Measurements from ENCODE around the gene NOLC1.

The NOLC1 gene

GRCh38 chr10:102122450-102122849, 29.7 kb upstream of the NOLC1 start:
- DNase-seq: no peak

- no peak for DNase-seq
Observed at GRCh38 chr10:102123223-102123622, 29.0 kb upstream of the NOLC1 start.

GRCh38 chr10:102131286-102132170, 20.7 kb upstream of the NOLC1 start:
- DNase-seq: no peak

- DNase-seq: no peak
Observed at GRCh38 chr10:102132193-102132562, 20.0 kb upstream of the NOLC1 start.

DNA sequence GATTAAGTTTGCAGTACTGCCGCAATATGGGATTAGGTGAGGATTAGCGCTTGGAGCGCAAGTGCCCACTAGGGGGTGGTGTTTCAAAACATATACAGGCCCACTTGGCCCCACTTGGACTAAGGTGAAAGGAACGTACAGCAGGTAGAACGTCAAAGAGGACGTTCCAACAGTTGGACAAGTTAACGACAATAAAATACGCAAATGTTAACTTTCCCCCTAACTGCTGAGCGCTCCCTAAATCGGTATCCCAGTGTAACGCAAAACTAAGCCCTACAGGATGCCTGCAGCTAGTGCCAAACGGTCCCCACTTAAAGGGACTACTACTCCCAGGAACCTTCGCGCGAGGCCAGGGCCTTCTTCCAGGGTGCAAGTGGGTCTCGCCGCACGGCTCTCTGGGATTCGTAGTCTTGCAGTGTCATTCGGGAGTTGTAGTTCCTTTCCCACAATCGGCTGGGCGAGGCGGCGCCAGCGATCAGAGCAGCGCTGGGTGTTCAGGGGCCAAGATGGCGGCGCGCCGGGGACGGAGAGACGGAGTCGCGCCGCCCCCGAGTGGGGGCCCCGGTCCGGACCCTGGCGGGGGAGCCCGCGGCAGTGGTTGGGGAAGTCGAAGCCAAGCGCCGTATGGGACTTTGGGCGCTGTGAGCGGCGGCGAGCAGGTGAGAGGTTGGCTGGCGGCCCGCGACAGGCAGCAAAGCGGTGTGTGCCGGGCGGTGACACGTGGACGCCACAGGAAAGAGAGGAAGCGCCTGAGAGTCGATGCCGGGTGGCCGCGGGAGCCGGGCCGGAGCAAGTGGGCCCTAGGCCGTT, 19.4 kb upstream of the NOLC1 start, which contains the start of gene PPRC1:
Gene PPRC1 (plus strand): TSS at position 478 of the 810 bp plus-strand sequence. CDS start 29 bp downstream, at position 507.
- DNase-seq: peak; percentile 99

GRCh38 chr10:102133373-102134195, 18.6 kb upstream of the NOLC1 start:
- peak; percentile 83 for DNase-seq

- no peak for DNase-seq
Observed at GRCh38 chr10:102134416-102134815, 17.8 kb upstream of the NOLC1 start.

DNA sequence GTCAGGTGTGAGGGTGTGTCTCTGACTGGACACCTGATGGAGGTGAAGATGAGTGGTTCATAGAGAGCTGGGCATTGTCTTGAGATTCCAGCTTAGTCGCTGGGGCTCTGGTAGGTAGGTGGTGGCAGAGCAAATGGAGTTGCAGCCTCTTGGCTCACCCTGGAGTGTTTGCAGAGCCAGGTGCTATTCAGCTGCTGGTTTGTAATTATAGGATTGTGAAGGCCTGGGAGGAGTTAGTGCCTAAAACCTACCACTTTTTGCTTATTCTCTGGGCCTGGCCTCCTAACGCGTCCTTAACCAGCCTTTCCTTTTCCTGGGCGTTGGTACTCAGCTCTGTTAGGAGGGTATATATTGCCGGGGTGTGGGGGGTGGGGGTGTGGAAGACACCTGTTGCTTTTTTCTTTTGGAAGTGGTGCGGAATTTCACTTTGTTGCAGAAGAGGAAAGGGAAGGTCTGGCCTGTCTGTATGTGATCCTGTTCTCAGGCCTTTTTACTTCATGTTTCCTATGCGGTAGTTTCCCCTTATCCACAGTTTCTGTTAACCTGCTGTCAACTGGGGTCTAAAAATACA, 16.1 kb upstream of the NOLC1 start:
- no peak for DNase-seq

GRCh38 chr10:102139281-102140110, 12.7 kb upstream of the NOLC1 start:
- no peak for DNase-seq

DNA sequence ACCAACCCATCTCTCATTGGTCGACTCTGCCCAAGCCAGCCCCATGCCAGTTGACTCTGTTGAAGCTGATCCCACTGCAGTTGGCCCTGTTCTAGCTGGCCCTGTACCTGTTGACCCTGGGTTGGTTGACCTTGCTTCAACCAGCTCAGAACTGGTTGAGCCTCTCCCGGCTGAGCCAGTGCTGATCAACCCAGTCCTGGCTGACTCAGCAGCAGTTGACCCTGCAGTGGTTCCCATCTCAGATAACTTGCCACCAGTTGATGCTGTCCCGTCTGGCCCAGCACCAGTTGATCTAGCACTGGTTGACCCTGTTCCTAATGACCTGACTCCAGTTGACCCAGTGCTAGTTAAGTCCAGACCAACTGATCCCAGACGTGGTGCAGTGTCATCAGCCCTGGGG, 12.0 kb upstream of the NOLC1 start:
- DNase-seq: no peak

GRCh38 chr10:102140913-102141540, 11.2 kb upstream of the NOLC1 start:
- no peak for DNase-seq

GRCh38 chr10:102141583-102142107, 10.5 kb upstream of the NOLC1 start:
- DNase-seq: no peak

DNA sequence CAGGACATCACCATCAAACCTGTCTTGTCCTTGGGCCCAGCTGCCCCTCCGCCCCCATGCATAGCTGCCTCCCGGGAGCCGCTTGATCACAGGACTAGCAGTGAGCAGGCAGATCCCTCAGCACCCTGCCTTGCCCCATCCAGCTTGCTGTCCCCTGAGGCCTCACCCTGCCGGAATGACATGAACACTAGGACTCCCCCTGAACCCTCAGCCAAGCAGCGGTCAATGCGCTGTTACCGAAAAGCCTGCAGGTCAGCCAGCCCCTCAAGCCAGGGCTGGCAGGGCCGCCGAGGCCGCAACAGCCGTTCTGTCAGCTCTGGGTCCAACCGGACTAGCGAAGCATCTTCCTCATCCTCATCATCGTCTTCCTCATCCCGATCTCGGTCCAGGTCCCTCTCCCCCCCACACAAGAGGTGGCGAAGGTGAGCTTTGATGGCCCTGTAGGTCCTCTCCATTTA, 5.2 kb upstream of the NOLC1 start:
- no peak for DNase-seq

GRCh38 chr10:102147561-102147960, 4.6 kb upstream of the NOLC1 start:
- DNase-seq: no peak

- no peak for DNase-seq
Observed at GRCh38 chr10:102148275-102148674, 3.9 kb upstream of the NOLC1 start.

- no peak for DNase-seq
Observed at GRCh38 chr10:102150970-102151773, 1.0 kb upstream of the NOLC1 start.

DNA sequence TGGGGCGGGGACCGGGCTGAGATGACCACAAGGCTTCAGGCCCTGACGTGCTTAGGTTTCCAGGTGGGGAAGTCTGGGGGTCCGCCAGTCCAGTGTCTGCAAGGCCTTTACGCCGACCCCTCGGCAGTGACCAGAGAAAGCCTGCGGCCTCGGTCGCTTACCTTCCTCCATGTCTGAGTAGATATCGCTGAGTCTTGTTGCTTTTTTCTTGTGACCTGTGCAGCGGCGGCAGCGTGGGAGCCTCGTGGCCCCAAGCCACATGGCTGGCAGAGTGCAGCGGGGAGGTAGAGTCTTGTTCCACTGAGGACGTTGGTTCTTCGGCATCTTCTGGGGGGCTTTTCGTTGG, 329 bp downstream of the NOLC1 start:
- DNase-seq: peak; percentile 53

GRCh38 chr10:102153093-102153620, 968 bp downstream of the NOLC1 start:
- DNase-seq: no peak

DNA sequence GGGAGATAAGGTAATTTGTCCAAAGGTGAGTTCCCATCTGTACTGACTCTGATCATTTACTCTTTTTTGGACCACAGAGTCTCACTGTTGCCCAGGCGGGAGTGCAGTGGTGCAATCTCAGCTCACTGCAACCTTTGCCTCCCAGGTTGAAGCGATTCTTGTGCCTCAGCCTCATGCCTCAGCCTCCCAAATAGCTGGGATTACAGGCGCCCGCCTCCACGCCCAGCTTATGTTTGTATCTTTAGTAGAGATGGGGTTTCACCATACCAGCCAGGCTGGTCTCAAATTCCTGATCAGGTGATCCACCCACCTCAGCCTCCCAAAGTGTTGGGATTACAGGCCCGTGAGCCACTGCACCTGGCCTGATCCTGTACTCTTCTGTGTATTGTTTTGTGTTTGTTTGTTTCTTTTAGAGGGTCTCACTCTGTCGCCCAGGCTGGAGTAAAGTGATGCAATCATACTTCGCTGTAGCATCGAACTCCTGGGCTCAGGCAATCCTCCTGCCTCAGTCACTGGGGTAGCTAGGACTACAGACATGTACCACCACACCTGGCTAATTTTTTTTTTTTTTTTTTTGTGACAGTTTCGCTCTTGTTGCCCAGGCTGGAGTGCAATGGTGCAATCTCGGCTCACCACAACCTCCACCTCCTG, 2.4 kb downstream of the NOLC1 start:
- no peak for DNase-seq
